H9 (cell line): ENCODE measurements around the gene SLC24A4. TPM values are rescaled to one million over a fixed set of nuclear protein-coding genes. Genes with fewer than 3 reads are reported as not detected.

Source experiments
- DNase-seq: peaks from one replicate; pipeline ENCODE4 v3.0.0-alpha.2; 2017
- H2AFZ ChIP-seq: one replicate; pipeline ENCODE4 v1.6.1; 2013; ENCODE audit warnings: mild to moderate bottlenecking, low read length, control low read depth, moderate library complexity
- H2AK5ac ChIP-seq: 2 replicates; pipeline ENCODE4 v1.6.1; 2013; ENCODE audit warnings: low read length, control low read depth, mixed read lengths; ENCODE audit not compliant: insufficient read length
- H2BK120ac ChIP-seq: one replicate; pipeline ENCODE4 v1.6.1; 2013; ENCODE audit warnings: low read depth, mild to moderate bottlenecking, low read length, control low read depth, inconsistent platforms; ENCODE audit not compliant: poor library complexity, severe bottlenecking
- H2BK12ac ChIP-seq: 2 replicates; pipeline ENCODE4 v1.6.1; 2013; ENCODE audit warnings: low read length, control low read depth, mixed read lengths, low read depth; ENCODE audit not compliant: insufficient read length
- H2BK15ac ChIP-seq: 2 replicates; pipeline ENCODE4 v1.6.1; 2013; ENCODE audit warnings: low read depth, low read length, control low read depth
- H2BK20ac ChIP-seq: one replicate; pipeline ENCODE4 v1.6.1; 2013; ENCODE audit warnings: low read depth, mild to moderate bottlenecking, low read length, control low read depth, inconsistent platforms; ENCODE audit not compliant: poor library complexity, severe bottlenecking
- H2BK5ac ChIP-seq: 2 replicates; pipeline ENCODE4 v1.6.1; 2013; ENCODE audit warnings: low read length, control low read depth, mixed read lengths; ENCODE audit not compliant: insufficient read length
- H3K14ac ChIP-seq: 2 replicates; pipeline ENCODE4 v1.6.1; 2013; ENCODE audit warnings: low read length, control low read depth; ENCODE audit not compliant: insufficient read depth
- H3K18ac ChIP-seq: 2 replicates; pipeline ENCODE4 v1.6.1; 2013; ENCODE audit warnings: low read depth, mild to moderate bottlenecking, mixed read lengths, low read length, control low read depth; ENCODE audit not compliant: insufficient read length
- H3K23ac ChIP-seq: 2 replicates; pipeline ENCODE4 v1.6.1; 2013; ENCODE audit warnings: low read length, control low read depth, mixed read lengths, low read depth; ENCODE audit not compliant: insufficient read length
- H3K23me2 ChIP-seq: 2 replicates; pipeline ENCODE4 v1.6.1; 2013; ENCODE audit warnings: low read depth, mild to moderate bottlenecking, mixed read lengths, low read length, control low read depth; ENCODE audit not compliant: insufficient read length, poor library complexity, severe bottlenecking
- H3K27ac ChIP-seq: 2 replicates; pipeline ENCODE4 v1.5.1; 2013; ENCODE audit warnings: low read length, control low read depth, mixed read lengths, low read depth; ENCODE audit not compliant: insufficient read length
- H3K27me3 ChIP-seq: 2 replicates; pipeline ENCODE4 v1.6.1; 2013; ENCODE audit warnings: low read length, control low read depth, inconsistent platforms; ENCODE audit not compliant: insufficient read depth
- H3K4ac ChIP-seq: 2 replicates; pipeline ENCODE4 v1.6.1; 2013; ENCODE audit warnings: low read depth, mild to moderate bottlenecking, control low read depth, inconsistent platforms, low read length, moderate library complexity
- H3K4me1 ChIP-seq: 2 replicates; pipeline ENCODE4 v1.6.1; 2013; ENCODE audit warnings: low read length, control low read depth, inconsistent platforms; ENCODE audit not compliant: insufficient read depth
- H3K4me2 ChIP-seq: 2 replicates; pipeline ENCODE4 v1.6.1; 2013; ENCODE audit warnings: low read length, control low read depth, mixed read lengths; ENCODE audit not compliant: insufficient read length, insufficient read depth
- H3K56ac ChIP-seq: 2 replicates; pipeline ENCODE4 v1.6.1; 2013; ENCODE audit warnings: low read depth, mild to moderate bottlenecking, mixed read lengths, low read length, control low read depth; ENCODE audit not compliant: insufficient read length
- H3K79me1 ChIP-seq: 2 replicates; pipeline ENCODE4 v1.6.1; 2013; ENCODE audit warnings: low read depth, mild to moderate bottlenecking, moderate library complexity, low read length, control low read depth, inconsistent platforms; ENCODE audit not compliant: insufficient read depth, poor library complexity, severe bottlenecking
- H3K79me2 ChIP-seq: 2 replicates; pipeline ENCODE4 v1.6.1; 2013; ENCODE audit warnings: low read length, control low read depth, inconsistent platforms; ENCODE audit not compliant: insufficient read depth
- H3K9ac ChIP-seq: 2 replicates; pipeline ENCODE4 v1.6.1; 2013; ENCODE audit warnings: low read length, control low read depth, mixed read lengths; ENCODE audit not compliant: insufficient read length; ENCODE audit errors: extremely low read depth
- H3K9me3 ChIP-seq: one replicate; pipeline ENCODE4 v1.6.1; 2013; ENCODE audit warnings: low read depth, low read length, inconsistent platforms; ENCODE audit not compliant: control insufficient read depth
- H3T11ph ChIP-seq: one replicate; pipeline ENCODE4 v1.6.1; 2013; ENCODE audit warnings: mild to moderate bottlenecking, low read length, control low read depth, inconsistent platforms
- H4K20me1 ChIP-seq: one replicate; pipeline ENCODE4 v1.6.1; 2013; ENCODE audit not compliant: control insufficient read depth, insufficient read length, insufficient read depth
- H4K5ac ChIP-seq: 2 replicates; pipeline ENCODE4 v1.6.1; 2013; ENCODE audit warnings: low read depth, mild to moderate bottlenecking, mixed read lengths, low read length, control low read depth; ENCODE audit not compliant: insufficient read length
- H4K8ac ChIP-seq: replicated peaks from 2 replicates; pipeline ENCODE4 v1.6.1; 2013; ENCODE audit warnings: low read length, control low read depth, mixed read lengths, low read depth; ENCODE audit not compliant: insufficient read length
- H4K91ac ChIP-seq: 2 replicates; pipeline ENCODE4 v1.6.1; 2013; ENCODE audit warnings: low read depth, mild to moderate bottlenecking, moderate library complexity, mixed read lengths, low read length, control low read depth; ENCODE audit not compliant: insufficient read length
- H3K27ac Mint-ChIP-seq, 3 experiments: 2 replicates in 2 of 3; 3 replicates in 1 of 3; pipeline ENCODE4 v1.8.0; 2020 to 2021; ENCODE audit warnings: mixed read lengths in 3 of 3, mild to moderate bottlenecking in 1 of 3, moderate library complexity in 1 of 3
- H3K27me3 Mint-ChIP-seq: 2 replicates; pipeline ENCODE4 v1.8.0; 2021; ENCODE audit warnings: low read depth, mild to moderate bottlenecking, moderate library complexity, mixed read lengths
- H3K36me3 Mint-ChIP-seq, 3 experiments: 2 replicates in 2 of 3; 3 replicates in 1 of 3; pipeline ENCODE4 v1.8.0; 2020 to 2021; ENCODE audit warnings: low read depth in 3 of 3, mixed read lengths in 3 of 3; ENCODE audit not compliant: insufficient read depth in 1 of 3
- H3K4me1 Mint-ChIP-seq, 2 experiments: 2 replicates each; pipeline ENCODE4 v1.8.0; 2020; ENCODE audit warnings: mixed read lengths in 2 of 2
- H3K4me3 Mint-ChIP-seq, 2 experiments: 2 replicates in 1 of 2; 3 replicates in 1 of 2; pipeline ENCODE4 v1.8.0; 2020 to 2021; ENCODE audit warnings: mild to moderate bottlenecking in 2 of 2, mixed read lengths in 2 of 2, moderate library complexity in 1 of 2
- H3K9me3 Mint-ChIP-seq, 2 experiments: 2 replicates in 1 of 2; 3 replicates in 1 of 2; pipeline ENCODE4 v1.8.0; 2020; ENCODE audit warnings: mild to moderate bottlenecking in 2 of 2, mixed read lengths in 2 of 2, moderate library complexity in 1 of 2
- WGBS: extraction: QIAGEN DNeasy Blood & Tissue Kit; methylation state at CpG from one replicate; pipeline ENCODE4 v1.1.7; 2013; ENCODE audit warnings: missing lambda C conversion rate, low lambda C conversion rate, mixed read lengths; ENCODE audit not compliant: insufficient read length; ENCODE audit errors: extremely low coverage; 5-methylcytosine and 5-hydroxymethylcytosine counted together
- total RNA-seq: library from RNA; stranded (reverse); gene quantifications from 2 replicates; pipeline ENCODE4 v1.2.1, GENCODE V29; 2021
- TF ChIP-seq, protein P1 (sequence below): fragments of 200-600 bp; sonication (generic); conservative IDR thresholded peaks from 3 replicates; pipeline ENCODE4 v1.8.0; 2021; ENCODE audit warnings: antibody characterized with exemption, mild to moderate bottlenecking

Gene SLC24A4
- total RNA-seq, 1 experiment from 2014 or later = 0.24 TPM

- no peak overlapping the region for H3K9ac ChIP-seq
- no peaks in the 10 kb centered on the region for H3K4me1 ChIP-seq
- no peaks in the 10 kb centered on the region for H4K20me1 ChIP-seq
- H2BK15ac ChIP-seq = no peak overlapping the region
- no peaks in the 10 kb centered on the region for H3K23me2 ChIP-seq
- H2BK12ac ChIP-seq = no peak overlapping the region
- no peak overlapping the region for H3K56ac ChIP-seq
- H3K14ac ChIP-seq = no peak overlapping the region; the same call in 1 of the 2 replicates
- H2BK20ac ChIP-seq = no peak overlapping the region
- Mint-ChIP-seq H3K9me3 (no peaks in the 10 kb centered on the region; a peak in 1 of 5 replicates), H3K4me3 (no peak overlapping the region), H3K4me1 (peaks cover 3 to 7% of the 10 kb centered on the region in 2 experiments), H3K27me3 (peaks cover 2% of the 10 kb centered on the region), H3K36me3 (no peaks in the 10 kb centered on the region), H3K27ac (no peak overlapping the region)
- H2AFZ ChIP-seq = no peak overlapping the region
- TF ChIP-seq, protein P1, sequence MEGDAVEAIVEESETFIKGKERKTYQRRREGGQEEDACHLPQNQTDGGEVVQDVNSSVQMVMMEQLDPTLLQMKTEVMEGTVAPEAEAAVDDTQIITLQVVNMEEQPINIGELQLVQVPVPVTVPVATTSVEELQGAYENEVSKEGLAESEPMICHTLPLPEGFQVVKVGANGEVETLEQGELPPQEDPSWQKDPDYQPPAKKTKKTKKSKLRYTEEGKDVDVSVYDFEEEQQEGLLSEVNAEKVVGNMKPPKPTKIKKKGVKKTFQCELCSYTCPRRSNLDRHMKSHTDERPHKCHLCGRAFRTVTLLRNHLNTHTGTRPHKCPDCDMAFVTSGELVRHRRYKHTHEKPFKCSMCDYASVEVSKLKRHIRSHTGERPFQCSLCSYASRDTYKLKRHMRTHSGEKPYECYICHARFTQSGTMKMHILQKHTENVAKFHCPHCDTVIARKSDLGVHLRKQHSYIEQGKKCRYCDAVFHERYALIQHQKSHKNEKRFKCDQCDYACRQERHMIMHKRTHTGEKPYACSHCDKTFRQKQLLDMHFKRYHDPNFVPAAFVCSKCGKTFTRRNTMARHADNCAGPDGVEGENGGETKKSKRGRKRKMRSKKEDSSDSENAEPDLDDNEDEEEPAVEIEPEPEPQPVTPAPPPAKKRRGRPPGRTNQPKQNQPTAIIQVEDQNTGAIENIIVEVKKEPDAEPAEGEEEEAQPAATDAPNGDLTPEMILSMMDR = no peak
- no peak overlapping the region for H3K4me2 ChIP-seq
- no peak overlapping the region for H3K23ac ChIP-seq
- WGBS = no CpG with 5 or more reads among the region's 17 CpGs
- no peak overlapping the region for H3K27ac ChIP-seq
- no peak overlapping the region for H3K4ac ChIP-seq
- H2BK120ac ChIP-seq = no peak overlapping the region
- no peaks in the 10 kb centered on the region for H3K9me3 ChIP-seq
- no peaks in the 10 kb centered on the region; the same call in 1 of the 2 replicates for H3K79me2 ChIP-seq
- no peaks in the 10 kb centered on the region for H3K79me1 ChIP-seq
- no peak overlapping the region for H3T11ph ChIP-seq
- H2AK5ac ChIP-seq = no peak overlapping the region
- DNase-seq = no peak
- no peak overlapping the region for H4K5ac ChIP-seq
- H3K18ac ChIP-seq = no peak overlapping the region
- H4K91ac ChIP-seq = no peak overlapping the region
- H2BK5ac ChIP-seq = no peak overlapping the region
- no peak overlapping the region for H4K8ac ChIP-seq
- no peaks in the 10 kb centered on the region for H3K27me3 ChIP-seq
Observed at GRCh38 chr14:92458136-92459029, 135.4 kb downstream of the SLC24A4 start.
